Measurements from ENCODE around the gene DDX1. TPM values are rescaled to one million over a fixed set of nuclear protein-coding genes. Genes with fewer than 3 reads are reported as not detected.

The DDX1 gene
- total RNA-seq, 1 experiment from 2014 or later: 108 TPM

GRCh38 chr2:15653806-15654726 is 62.4 kb downstream of the DDX1 start:
- no peak for DNase-seq
- no peak overlapping the region for H3K4me3 ChIP-seq
- H3K36me3 ChIP-seq: no peaks in the 10 kb centered on the region
- no peaks in the 10 kb centered on the region for H3K27me3 ChIP-seq
- H3K9me3 ChIP-seq: no peaks in the 10 kb centered on the region

DNA sequence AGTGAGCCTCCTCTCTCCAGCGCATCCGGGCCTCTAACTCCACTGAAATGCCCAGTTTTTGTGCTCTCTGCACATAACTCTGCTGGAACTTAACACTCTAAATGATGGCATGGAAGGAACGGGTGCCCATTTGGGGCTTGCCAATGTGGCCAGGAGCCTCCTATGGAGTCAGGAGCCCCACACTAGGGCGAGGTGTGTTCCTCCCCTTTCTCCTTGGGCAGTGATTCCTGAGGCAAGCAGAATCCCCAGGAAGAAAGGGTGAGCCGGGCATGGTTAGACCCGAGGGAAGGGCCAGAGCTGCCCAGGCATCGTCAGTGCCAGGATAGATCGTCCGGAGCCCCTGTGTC is 63.0 kb downstream of the DDX1 start:
- no peak for DNase-seq
- no peaks in the 10 kb centered on the region for H3K36me3 ChIP-seq
- no peaks in the 10 kb centered on the region for H3K9me3 ChIP-seq
- no peaks in the 10 kb centered on the region for H3K27me3 ChIP-seq
- no peak overlapping the region for H3K4me3 ChIP-seq

- Histone ChIP-seq H3K9me3 (no peaks in the 10 kb centered on the region), H3K36me3 (no peaks in the 10 kb centered on the region), H3K27me3 (no peaks in the 10 kb centered on the region), H3K4me3 (no peak overlapping the region)
- no peak for DNase-seq
Observed at GRCh38 chr2:15655123-15655887, 63.6 kb downstream of the DDX1 start.

- DNase-seq: no peak
- Histone ChIP-seq H3K4me3 (no peak overlapping the region), H3K36me3 (no peaks in the 10 kb centered on the region), H3K9me3 (no peaks in the 10 kb centered on the region), H3K27me3 (no peaks in the 10 kb centered on the region)
Observed at GRCh38 chr2:15656090-15656489, 64.4 kb downstream of the DDX1 start.

DNA sequence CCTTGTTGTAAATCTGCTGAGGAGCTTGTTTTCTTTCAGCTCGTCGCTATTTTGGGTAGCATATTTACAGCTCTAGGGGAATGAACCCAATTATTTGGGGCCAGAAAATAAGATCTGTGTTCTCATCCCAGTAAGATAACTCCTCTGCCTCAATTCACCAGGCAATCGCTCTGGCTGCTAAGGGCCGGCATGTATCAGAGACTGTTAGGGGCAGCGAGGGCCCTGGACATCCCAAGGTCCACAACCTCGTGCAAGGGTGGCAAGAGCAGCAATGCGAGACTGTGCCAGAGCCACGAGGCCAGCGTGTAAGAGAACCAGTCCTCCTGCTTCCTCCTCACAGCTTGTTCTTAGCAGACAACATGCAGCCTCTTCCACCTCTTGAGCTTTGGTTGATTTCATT is 66.1 kb downstream of the DDX1 start:
- Histone ChIP-seq H3K36me3 (no peaks in the 10 kb centered on the region), H3K4me3 (no peak overlapping the region), H3K9me3 (no peaks in the 10 kb centered on the region), H3K27me3 (no peaks in the 10 kb centered on the region)
- DNase-seq: no peak

- DNase-seq: no peak
- no peaks in the 10 kb centered on the region for H3K36me3 ChIP-seq
- no peak overlapping the region for H3K4me3 ChIP-seq
- H3K27me3 ChIP-seq: no peaks in the 10 kb centered on the region
- H3K9me3 ChIP-seq: no peaks in the 10 kb centered on the region
Observed at GRCh38 chr2:15658911-15659310, 67.2 kb downstream of the DDX1 start.

DNA sequence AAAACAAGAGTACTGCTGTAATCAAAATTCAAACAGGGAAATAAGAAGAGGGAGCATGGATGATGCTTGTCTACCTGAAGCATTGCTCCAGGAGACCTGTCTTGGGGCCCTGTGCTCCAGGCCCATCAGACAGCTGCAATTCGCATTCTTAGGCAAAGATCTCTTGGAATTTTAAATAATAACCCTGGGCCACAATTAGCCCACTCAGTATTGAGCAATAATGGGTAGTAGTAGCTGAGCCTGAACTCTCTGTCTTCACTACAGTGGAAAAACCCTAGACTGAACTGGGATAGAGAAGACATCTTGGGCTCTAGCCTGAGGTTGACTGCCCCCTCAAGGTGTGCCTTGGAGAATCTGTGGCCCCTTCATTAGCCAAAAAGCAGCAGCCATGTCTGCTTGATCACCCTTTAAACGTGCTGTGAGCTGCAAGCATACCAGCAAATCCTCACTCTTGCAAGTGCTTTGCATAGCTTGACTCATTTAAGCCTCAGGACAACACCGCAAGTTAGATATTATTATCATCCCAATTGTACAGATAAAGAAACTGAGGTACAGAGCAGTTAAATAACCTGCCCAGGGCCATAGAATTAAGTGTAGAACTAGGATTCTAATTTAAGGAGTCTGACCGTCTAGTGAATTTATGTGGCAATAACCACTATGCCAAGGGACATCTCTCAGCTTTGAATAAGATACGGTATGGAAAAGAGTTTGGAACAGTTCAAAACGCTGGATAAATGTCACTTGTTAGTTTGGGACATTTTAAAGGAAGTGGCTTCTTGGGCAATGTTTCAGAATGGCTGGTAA is 69.0 kb downstream of the DDX1 start:
- no peaks in the 10 kb centered on the region for H3K9me3 ChIP-seq
- H3K36me3 ChIP-seq: no peaks in the 10 kb centered on the region
- no peaks in the 10 kb centered on the region for H3K27me3 ChIP-seq
- H3K4me3 ChIP-seq: no peak overlapping the region
- DNase-seq: no peak

DNA sequence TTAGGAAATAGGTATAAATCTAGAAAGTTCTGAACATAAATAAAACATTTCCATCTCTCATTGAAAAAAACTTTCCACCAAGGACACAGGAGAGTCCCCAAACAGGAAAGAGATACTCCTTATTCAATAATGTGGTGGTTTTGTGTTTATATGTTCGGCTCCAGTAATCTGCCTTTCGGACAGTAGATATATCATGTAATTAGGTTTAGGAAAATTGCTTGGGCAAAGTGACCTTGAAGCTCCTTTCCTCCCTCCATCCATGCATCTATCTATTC is 69.6 kb downstream of the DDX1 start:
- H3K4me3 ChIP-seq: no peak overlapping the region
- DNase-seq: no peak
- no peaks in the 10 kb centered on the region for H3K27me3 ChIP-seq
- H3K36me3 ChIP-seq: no peaks in the 10 kb centered on the region
- H3K9me3 ChIP-seq: no peaks in the 10 kb centered on the region

- Histone ChIP-seq H3K27me3 (no peaks in the 10 kb centered on the region), H3K9me3 (no peaks in the 10 kb centered on the region), H3K36me3 (no peaks in the 10 kb centered on the region), H3K4me3 (no peak overlapping the region)
- no peak for DNase-seq
Observed at GRCh38 chr2:15662026-15662425, 70.4 kb downstream of the DDX1 start.

- H3K36me3 ChIP-seq: no peaks in the 10 kb centered on the region
- H3K4me3 ChIP-seq: no peak overlapping the region
- no peak for DNase-seq
- H3K27me3 ChIP-seq: no peaks in the 10 kb centered on the region
- H3K9me3 ChIP-seq: no peaks in the 10 kb centered on the region
Observed at GRCh38 chr2:15662579-15662978, 70.9 kb downstream of the DDX1 start.

DNA sequence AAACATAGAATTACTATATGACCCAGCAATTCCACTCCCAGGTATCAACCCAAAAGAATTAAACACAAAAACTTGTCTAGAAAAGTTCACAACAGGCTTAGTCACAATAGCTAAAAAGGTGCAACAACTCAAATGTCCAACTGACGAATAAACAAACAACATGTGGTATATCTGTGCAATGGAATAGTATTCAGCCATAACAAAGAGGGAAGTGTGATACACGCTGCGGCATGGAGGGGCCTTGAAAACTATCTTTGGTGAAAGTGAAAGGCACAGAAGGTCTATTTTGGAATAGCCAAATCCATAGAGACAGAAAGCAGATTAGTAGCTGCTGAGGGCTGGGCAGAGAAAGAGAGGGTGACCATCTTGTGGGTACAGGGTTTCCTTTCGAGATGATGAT is 72.1 kb downstream of the DDX1 start:
- Histone ChIP-seq H3K27me3 (no peaks in the 10 kb centered on the region), H3K4me3 (no peak overlapping the region), H3K36me3 (no peaks in the 10 kb centered on the region), H3K9me3 (no peaks in the 10 kb centered on the region)
- no peak for DNase-seq

DNA sequence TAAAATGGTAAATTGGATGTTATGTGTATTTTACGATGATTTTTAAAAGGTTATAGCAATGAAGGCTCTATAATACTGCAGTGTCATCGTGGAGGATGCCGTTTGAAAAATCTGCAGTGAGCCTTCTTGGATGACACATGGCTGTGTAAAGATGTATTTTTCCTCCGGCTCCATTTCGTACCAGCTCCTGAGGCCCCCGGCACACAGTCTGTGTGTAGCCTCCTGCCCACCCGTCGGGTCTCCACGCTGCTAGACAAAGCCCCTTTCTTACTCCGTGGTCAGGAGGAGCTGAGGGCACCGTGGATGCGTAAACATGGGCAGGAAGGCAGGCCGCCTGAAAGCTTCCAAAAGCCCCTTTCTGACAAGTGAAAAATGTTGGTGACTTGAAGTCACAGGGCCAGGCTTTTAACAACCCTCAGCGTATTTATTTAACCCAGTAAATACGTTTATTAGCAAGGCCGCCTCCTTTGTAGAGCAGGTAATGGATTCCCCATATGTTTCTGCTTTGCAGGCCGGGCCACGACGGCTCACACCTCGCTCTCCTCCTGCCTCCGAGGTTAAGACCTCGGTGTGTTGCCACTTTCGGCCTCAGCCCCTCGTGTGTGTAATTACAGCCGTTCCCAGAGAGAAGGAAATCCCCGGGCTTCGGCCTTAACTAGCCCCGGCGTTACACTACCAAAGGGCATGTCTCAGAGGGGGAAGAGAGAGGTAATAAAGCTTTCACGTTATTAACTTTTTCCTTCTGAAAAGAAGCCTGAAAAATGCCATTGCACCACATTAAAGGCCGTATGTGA is 72.8 kb downstream of the DDX1 start:
- Histone ChIP-seq H3K4me3 (no peak overlapping the region), H3K9me3 (no peaks in the 10 kb centered on the region), H3K36me3 (no peaks in the 10 kb centered on the region), H3K27me3 (no peaks in the 10 kb centered on the region)
- no peak for DNase-seq

DNA sequence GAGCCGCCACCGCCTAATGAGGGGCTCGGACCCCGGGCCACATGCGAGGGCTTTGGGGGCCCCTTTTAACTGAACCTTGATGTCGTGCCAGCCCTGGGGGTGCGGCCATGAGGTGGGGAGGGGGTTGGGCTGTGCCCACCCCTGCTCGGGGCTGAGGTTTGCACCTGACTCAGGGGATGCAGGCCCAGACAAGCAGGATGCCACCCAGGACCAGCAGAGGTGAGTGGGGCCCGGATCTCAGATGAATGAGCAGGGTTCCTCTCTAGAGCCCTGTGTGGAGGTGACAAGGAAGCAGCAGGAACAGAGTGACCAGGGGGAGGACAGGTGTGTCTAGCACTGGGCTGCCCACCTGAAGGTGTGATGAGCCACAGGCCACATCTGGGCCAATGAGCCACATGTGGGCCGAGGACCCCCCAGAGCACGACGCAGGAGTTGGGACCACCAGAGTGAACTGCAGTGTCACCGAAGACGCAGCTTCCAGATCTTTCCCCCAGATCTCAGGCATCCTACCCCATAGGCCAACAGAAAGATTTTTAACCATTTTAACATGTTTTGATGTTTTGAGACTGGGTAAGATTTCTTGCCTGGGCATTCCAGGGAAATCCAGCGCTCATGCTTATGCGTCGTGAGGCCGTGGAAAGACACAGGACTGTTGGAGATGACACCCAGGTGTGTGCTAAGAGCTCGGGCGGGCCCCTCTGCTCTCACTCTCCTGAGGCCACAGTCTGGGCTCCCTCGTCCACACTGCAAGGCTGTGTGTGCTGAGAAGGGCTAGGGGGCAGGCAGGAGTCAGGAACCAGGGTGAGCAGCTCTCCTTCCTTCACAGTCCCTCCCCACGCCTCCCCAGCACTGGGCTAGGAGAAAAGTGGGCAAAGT is 73.6 kb downstream of the DDX1 start:
- no peak for DNase-seq
- H3K36me3 ChIP-seq: no peaks in the 10 kb centered on the region
- no peaks in the 10 kb centered on the region for H3K9me3 ChIP-seq
- no peaks in the 10 kb centered on the region for H3K27me3 ChIP-seq
- H3K4me3 ChIP-seq: no peak overlapping the region

- DNase-seq: no peak
- Histone ChIP-seq H3K9me3 (no peaks in the 10 kb centered on the region), H3K4me3 (no peak overlapping the region), H3K27me3 (no peaks in the 10 kb centered on the region), H3K36me3 (no peaks in the 10 kb centered on the region)
Observed at GRCh38 chr2:15665943-15666460, 74.3 kb downstream of the DDX1 start.

DNA sequence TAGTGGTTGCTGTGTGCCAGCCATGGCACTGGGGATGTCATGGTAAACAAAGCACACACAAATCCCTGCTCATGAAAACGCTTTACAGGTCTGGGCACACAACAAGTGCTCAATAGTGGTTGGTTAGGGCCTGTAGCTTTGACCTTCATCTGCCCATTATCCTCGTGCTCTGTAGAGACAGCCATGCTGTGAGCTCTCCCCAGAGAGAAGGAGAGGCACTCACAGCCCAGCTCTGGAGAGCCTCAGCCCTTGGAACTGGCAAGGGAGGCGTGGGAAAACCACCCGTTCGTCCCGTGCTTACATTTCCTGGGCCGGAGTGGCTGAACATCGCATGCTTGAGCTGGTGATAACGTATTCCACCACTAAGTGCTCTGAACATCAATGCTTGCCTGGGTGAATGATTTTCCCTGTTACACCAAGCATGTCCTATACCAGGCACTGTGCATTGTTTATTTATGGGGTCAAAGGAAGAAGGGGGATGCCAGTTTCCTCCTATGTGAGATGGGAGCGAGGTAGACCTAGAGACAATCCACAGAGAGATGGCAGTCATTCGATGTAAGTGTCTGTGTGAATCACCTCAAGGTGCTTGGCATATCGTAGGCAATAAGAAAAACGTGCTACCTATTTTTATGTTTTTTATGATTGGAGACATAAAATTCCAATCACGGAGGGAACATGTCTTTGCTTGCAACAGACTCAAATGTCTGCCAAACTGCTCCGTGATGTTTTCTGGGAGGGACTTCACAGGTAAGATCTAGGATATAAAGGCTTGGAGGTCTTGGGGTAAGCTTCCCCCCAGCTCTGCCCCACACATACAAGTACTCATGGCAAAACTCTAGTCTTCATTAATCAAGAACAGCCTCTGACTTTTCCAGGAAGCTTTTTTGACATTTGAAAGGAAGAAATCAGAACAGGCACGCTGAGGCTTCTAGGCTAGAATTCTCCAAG is 75.5 kb downstream of the DDX1 start:
- Histone ChIP-seq H3K4me3 (no peak overlapping the region), H3K9me3 (no peaks in the 10 kb centered on the region), H3K27me3 (no peaks in the 10 kb centered on the region), H3K36me3 (no peaks in the 10 kb centered on the region)
- no peak for DNase-seq

Measured in MG63 (cell line).